Activated naive CD4-positive, alpha-beta T cell treated with anti-CD3 and anti-CD28 coated beads for 36 hours (primary cell): Measurements from ENCODE around the gene PKN3. TPM values are rescaled to one million over a fixed set of nuclear protein-coding genes. Genes with fewer than 3 reads are reported as not detected.
"Not testable (repeated sequence)": the region's sequence is repeated elsewhere in the genome, so short reads cannot be mapped to it uniquely, and the experiment has no call there.

Experiments used
- CTCF ChIA-PET: fragments of 350-600 bp; sonication (Branson Sonifier 250); formaldehyde crosslinking; loops from one replicate; lab custom pipeline; 2021; ENCODE audit warnings: antibody characterized with exemption; lab: Charles Lee
- DNase-seq: peaks from one replicate; pipeline ENCODE4 v3.0.0-alpha.2; 2020
- H3K27ac Mint-ChIP-seq: one replicate; pipeline ENCODE4 v1.8.0; 2021; ENCODE audit warnings: mild to moderate bottlenecking, mixed read lengths
- H3K27me3 Mint-ChIP-seq: one replicate; pipeline ENCODE4 v1.8.0; 2021; ENCODE audit warnings: low read depth, mixed read lengths
- H3K36me3 Mint-ChIP-seq: one replicate; pipeline ENCODE4 v1.8.0; 2021; ENCODE audit warnings: low read depth, mixed read lengths
- H3K4me1 Mint-ChIP-seq: one replicate; pipeline ENCODE4 v1.8.0; 2021; ENCODE audit warnings: low read depth, mixed read lengths
- H3K4me3 Mint-ChIP-seq: one replicate; pipeline ENCODE4 v1.8.0; 2021; ENCODE audit warnings: mild to moderate bottlenecking, moderate library complexity, mixed read lengths
- H3K9me3 Mint-ChIP-seq: one replicate; pipeline ENCODE4 v1.8.0; 2021; ENCODE audit warnings: mixed read lengths
- intact Hi-C: fragments of 100-400 bp; cut with micrococcal nuclease; formaldehyde crosslinking; loops from one replicate; pipeline ENCODE4 v1.15.1; 2023
- total RNA-seq, 2 experiments: library from RNA; stranded (reverse); gene quantifications; one replicate each; pipeline ENCODE4 v1.2.3, GENCODE V29; 2021

Gene PKN3
- total RNA-seq, 2 experiments from 2014 or later = 6.3 to 7.3 TPM

DNA sequence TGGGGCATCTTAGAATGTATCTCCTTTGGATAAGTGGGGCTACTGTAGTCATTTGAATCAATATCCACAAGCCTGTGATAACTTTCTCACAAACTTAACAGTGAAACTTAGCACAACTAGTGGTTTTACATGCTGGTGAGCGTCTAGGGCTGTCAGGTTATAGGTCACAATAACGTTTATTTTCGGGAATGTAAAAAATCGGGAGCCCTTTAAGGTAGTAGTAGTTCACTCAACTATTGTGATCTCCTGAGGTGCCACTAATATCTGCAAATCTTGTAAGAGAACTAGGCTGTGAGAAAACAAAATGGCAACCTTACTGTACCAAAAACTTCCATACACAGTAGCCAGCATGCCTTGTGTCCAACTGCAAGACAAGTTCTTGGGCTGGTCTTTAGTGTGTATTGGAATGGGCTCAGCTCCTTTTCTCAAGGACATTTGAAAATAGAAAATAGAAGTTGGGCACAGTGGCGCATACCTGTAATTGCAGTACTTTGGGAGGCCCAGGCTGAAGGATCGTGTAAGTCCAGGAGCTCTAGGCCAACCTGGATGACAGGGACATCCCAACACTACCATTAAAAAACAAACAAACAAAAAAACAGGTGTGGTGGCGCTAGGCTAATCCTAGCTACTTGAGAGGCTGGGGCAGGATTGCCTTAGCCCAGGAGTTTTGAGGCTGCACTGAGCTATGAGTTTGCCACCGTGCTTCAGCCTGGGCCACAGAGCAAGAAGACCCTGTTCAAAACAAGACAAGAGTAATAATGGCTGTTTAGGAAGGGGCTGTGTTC lies 5.2 kb upstream of the PKN3 start:
- Mint-ChIP-seq H3K4me1 (peaks cover 20% of the 10 kb centered on the region), H3K27ac (no peak overlapping the region), H3K27me3 (no peaks in the 10 kb centered on the region), H3K4me3 (no peak overlapping the region), H3K9me3 (no peaks in the 10 kb centered on the region), H3K36me3 (peaks cover 28% of the 10 kb centered on the region)
- intact Hi-C loops = no loop called here
- DNase-seq = no peak
- CTCF ChIA-PET = interaction anchor here (0.7 to 2.2 kb wide), 3 partner anchors 9 to 338 kb away, joined by 3 to 5 read pairs (median 4); no protein-coding TSS in a partner anchor

GRCh38 chr9:128699096-128699795 lies 3.1 kb upstream of the PKN3 start:
- H3K27me3 Mint-ChIP-seq, H3K4me3 Mint-ChIP-seq, DNase-seq, intact Hi-C loops, H3K27ac Mint-ChIP-seq, H3K9me3 Mint-ChIP-seq: not testable (repeated sequence)
- CTCF ChIA-PET = interaction anchor here (0.6 kb wide), 1 partner anchor 14 kb away, joined by 3 read pairs; no protein-coding TSS in a partner anchor
- peaks cover 14% of the 10 kb centered on the region for H3K36me3 Mint-ChIP-seq
- peaks cover 15% of the 10 kb centered on the region for H3K4me1 Mint-ChIP-seq

DNA sequence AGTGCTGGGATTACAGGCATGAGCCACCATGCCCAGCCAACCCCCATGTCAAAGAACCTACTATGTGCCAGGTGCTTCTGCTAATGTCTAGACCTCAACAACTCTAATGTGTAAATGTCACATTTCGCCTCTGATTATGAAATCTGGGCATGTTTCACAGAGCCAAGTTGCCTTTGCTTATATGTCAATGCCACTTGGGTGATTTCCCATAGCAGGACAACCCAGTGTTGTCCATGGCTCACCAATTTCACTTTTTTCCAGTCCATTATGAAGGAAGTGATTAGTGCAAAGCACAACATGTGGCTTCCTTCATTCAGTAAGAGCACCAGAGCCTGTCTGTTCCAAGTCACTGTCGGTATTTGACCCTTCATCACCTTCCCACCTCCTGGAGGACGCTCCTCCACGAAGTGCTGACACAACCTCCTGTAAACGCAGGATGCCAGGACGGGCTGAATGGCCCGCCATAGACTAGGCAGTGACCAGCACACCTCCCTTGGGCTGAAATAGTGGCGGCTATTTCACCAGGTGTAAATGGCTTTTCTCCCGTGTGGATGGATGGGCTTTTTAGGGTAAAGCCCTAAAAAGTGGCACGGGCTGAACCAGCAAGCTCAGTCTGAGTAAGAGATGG lies 962 bp upstream of the PKN3 start:
- CTCF ChIA-PET = interaction anchor here (0.7 to 1.2 kb wide), 2 partner anchors 9 to 17 kb away, joined by 6 to 18 read pairs; no protein-coding TSS in a partner anchor
- peaks cover 2% of the 10 kb centered on the region for H3K36me3 Mint-ChIP-seq
- H3K9me3 Mint-ChIP-seq = no peaks in the 10 kb centered on the region
- peaks cover 14% of the 10 kb centered on the region for H3K4me1 Mint-ChIP-seq
- no peak for DNase-seq
- no peaks in the 10 kb centered on the region for H3K27me3 Mint-ChIP-seq
- H3K27ac Mint-ChIP-seq = no peak overlapping the region
- peak overlapping the region; percentile 60 for H3K4me3 Mint-ChIP-seq
- intact Hi-C loops = no loop called here

GRCh38 chr9:128702949-128703615 lies 779 bp downstream of the PKN3 start:
- CTCF ChIA-PET = interaction anchor here (1.9 kb wide), 1 partner anchor 22 kb away, joined by 5 read pairs; the partner anchor contains the start of gene ZDHHC12

GRCh38 chr9:128703616-128704355 lies 1.5 kb downstream of the PKN3 start:
- intact Hi-C loops = loop anchor here (2.0 kb wide), 1 partner anchor 115 kb away; the partner anchor contains the start of gene ENDOG
- Mint-ChIP-seq H3K9me3 (no peaks in the 10 kb centered on the region), H3K27me3 (no peaks in the 10 kb centered on the region), H3K27ac (no peak overlapping the region), H3K36me3 (no peaks in the 10 kb centered on the region), H3K4me3 (peak overlapping the region; percentile 72), H3K4me1 (peaks cover 13% of the 10 kb centered on the region)
- DNase-seq = no peak
- CTCF ChIA-PET = interaction anchor here (1.9 kb wide), 1 partner anchor 21 kb away, joined by 5 read pairs; the partner anchor contains the start of gene ZDHHC12

More at GRCh38 chr9:128702949-128703615, 779 bp downstream of the PKN3 start:
- Mint-ChIP-seq H3K36me3 (no peaks in the 10 kb centered on the region), H3K27me3 (no peaks in the 10 kb centered on the region), H3K4me3 (peak overlapping the region; percentile 72), H3K4me1 (peaks cover 13% of the 10 kb centered on the region), H3K27ac (no peak overlapping the region), H3K9me3 (no peaks in the 10 kb centered on the region)
- no peak for DNase-seq
- intact Hi-C loops = loop anchor here (1.0 to 2.0 kb wide), 4 partner anchors 12 to 224 kb away; partner anchors contain the start of genes ENDOG and ZDHHC12

GRCh38 chr9:128704356-128704670 lies 2.0 kb downstream of the PKN3 start:
- CTCF ChIA-PET = interaction anchor here (1.9 kb wide), 1 partner anchor 21 kb away, joined by 5 read pairs; the partner anchor contains the start of gene ZDHHC12
- Mint-ChIP-seq H3K27ac (no peak overlapping the region), H3K36me3 (no peaks in the 10 kb centered on the region), H3K4me3 (peak overlapping the region; percentile 34), H3K4me1 (peaks cover 13% of the 10 kb centered on the region), H3K9me3 (no peaks in the 10 kb centered on the region), H3K27me3 (no peaks in the 10 kb centered on the region)
- intact Hi-C loops = no loop called here
- no peak for DNase-seq

GRCh38 chr9:128705051-128705965 lies 3.0 kb downstream of the PKN3 start:
- no peaks in the 10 kb centered on the region for H3K36me3 Mint-ChIP-seq

GRCh38 chr9:128706045-128706444 lies 3.7 kb downstream of the PKN3 start:
- Mint-ChIP-seq H3K4me1 (peaks cover 13% of the 10 kb centered on the region), H3K36me3 (no peaks in the 10 kb centered on the region), H3K27ac (no peak overlapping the region), H3K27me3 (no peaks in the 10 kb centered on the region), H3K9me3 (no peaks in the 10 kb centered on the region), H3K4me3 (no peak overlapping the region)
- intact Hi-C loops = no loop called here
- CTCF ChIA-PET = interaction anchor here (0.5 to 1.7 kb wide), 3 partner anchors 9 to 400 kb away, joined by 4 to 5 read pairs (median 4); no protein-coding TSS in a partner anchor
- DNase-seq = no peak

More at GRCh38 chr9:128705051-128705965, 3.0 kb downstream of the PKN3 start:
- H3K9me3 Mint-ChIP-seq = no peaks in the 10 kb centered on the region
- no peak overlapping the region for H3K4me3 Mint-ChIP-seq
- H3K4me1 Mint-ChIP-seq = peaks cover 13% of the 10 kb centered on the region
- intact Hi-C loops = no loop called here
- CTCF ChIA-PET = interaction anchor here (0.8 to 1.9 kb wide), 3 partner anchors 8 to 401 kb away, joined by 4 to 5 read pairs (median 5); partner anchors contain the start of gene ZDHHC12
- no peak overlapping the region for H3K27ac Mint-ChIP-seq
- DNase-seq = no peak
- H3K27me3 Mint-ChIP-seq = no peaks in the 10 kb centered on the region

DNA sequence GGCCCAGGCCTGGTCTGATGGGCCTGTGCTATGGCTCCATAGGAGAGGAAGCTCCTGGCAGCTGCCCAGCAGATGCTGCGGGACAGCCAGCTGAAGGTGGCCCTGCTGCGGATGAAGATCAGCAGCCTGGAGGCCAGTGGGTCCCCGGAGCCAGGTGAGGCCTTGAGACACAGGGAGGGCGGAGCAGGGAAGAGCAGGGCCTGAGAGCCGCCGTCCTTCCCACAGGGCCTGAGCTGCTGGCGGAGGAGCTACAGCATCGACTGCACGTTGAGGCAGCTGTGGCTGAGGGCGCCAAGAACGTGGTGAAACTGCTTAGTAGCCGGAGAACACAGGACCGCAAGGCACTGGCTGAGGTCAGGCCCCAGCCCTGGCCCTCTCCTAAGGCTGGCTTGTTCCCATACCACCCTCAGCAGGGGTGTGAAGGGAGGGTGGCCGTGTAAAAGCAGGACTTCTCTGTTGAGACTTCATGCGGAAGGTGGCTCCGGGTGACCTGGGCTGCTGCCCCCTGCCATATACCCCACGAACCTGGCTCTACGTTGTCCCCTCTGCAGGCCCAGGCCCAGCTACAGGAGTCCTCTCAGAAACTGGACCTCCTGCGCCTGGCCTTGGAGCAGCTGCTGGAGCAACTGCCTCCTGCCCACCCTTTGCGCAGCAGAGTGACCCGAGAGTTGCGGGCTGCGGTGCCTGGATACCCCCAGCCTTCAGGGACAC lies 4.5 kb downstream of the PKN3 start:
- CTCF ChIA-PET = interaction anchor here (0.5 to 1.7 kb wide), 4 partner anchors 10 to 399 kb away, joined by 3 to 5 read pairs (median 4); no protein-coding TSS in a partner anchor
- Mint-ChIP-seq H3K9me3 (no peaks in the 10 kb centered on the region), H3K36me3 (no peaks in the 10 kb centered on the region), H3K4me3 (no peak overlapping the region), H3K27ac (no peak overlapping the region), H3K27me3 (no peaks in the 10 kb centered on the region), H3K4me1 (peaks cover 7% of the 10 kb centered on the region)
- no peak for DNase-seq
- intact Hi-C loops = no loop called here

- CTCF ChIA-PET = interaction anchor here (0.6 kb wide), 1 partner anchor 68 kb away, joined by 3 read pairs; no protein-coding TSS in a partner anchor
- Mint-ChIP-seq H3K27me3 (no peaks in the 10 kb centered on the region), H3K4me3 (no peak overlapping the region), H3K36me3 (no peaks in the 10 kb centered on the region), H3K27ac (no peak overlapping the region), H3K4me1 (peaks cover 5% of the 10 kb centered on the region), H3K9me3 (no peaks in the 10 kb centered on the region)
- intact Hi-C loops = no loop called here
- no peak for DNase-seq
Measured at GRCh38 chr9:128707446-128707845, 5.1 kb downstream of the PKN3 start.
